Renal cortex interstitium (tissue), 15 donors: ENCODE data around the gene PLEKHM2. TPM values are rescaled to one million over a fixed set of nuclear protein-coding genes. Genes with fewer than 3 reads are reported as not detected.
"Not testable (repeated sequence)": the region's sequence is repeated elsewhere in the genome, so short reads cannot be mapped to it uniquely, and the experiment has no call there.

Experiments
- DNase-seq, 11 donors: peaks; one replicate each; pipeline ENCODE4 v3.0.0-alpha.2; 2013; ENCODE audit warnings: low read depth in 9 of 11, low spot score in 4 of 11; ENCODE audit errors: extremely low read depth in 1 of 11
- long read RNA-seq, 16 experiments: transcript quantifications; one replicate each; lab custom pipeline, GENCODE V29; 2026
- polyA plus RNA-seq, 3 donors: library from polyadenylated mRNA; unstranded; fragments of 120-200 nt; gene quantifications; one replicate each; pipeline ENCODE4 v1.2.1, GENCODE V29; 2013; ENCODE audit not compliant: insufficient read length in 3 of 3

The PLEKHM2 gene, protein sequence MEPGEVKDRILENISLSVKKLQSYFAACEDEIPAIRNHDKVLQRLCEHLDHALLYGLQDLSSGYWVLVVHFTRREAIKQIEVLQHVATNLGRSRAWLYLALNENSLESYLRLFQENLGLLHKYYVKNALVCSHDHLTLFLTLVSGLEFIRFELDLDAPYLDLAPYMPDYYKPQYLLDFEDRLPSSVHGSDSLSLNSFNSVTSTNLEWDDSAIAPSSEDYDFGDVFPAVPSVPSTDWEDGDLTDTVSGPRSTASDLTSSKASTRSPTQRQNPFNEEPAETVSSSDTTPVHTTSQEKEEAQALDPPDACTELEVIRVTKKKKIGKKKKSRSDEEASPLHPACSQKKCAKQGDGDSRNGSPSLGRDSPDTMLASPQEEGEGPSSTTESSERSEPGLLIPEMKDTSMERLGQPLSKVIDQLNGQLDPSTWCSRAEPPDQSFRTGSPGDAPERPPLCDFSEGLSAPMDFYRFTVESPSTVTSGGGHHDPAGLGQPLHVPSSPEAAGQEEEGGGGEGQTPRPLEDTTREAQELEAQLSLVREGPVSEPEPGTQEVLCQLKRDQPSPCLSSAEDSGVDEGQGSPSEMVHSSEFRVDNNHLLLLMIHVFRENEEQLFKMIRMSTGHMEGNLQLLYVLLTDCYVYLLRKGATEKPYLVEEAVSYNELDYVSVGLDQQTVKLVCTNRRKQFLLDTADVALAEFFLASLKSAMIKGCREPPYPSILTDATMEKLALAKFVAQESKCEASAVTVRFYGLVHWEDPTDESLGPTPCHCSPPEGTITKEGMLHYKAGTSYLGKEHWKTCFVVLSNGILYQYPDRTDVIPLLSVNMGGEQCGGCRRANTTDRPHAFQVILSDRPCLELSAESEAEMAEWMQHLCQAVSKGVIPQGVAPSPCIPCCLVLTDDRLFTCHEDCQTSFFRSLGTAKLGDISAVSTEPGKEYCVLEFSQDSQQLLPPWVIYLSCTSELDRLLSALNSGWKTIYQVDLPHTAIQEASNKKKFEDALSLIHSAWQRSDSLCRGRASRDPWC
- 10 to 100 TPM; 44.2 to 49.2 (median 45.9) TPM for polyA plus RNA-seq
- long read RNA-seq, donor 1, partial matches to known transcripts, result 7 of 7 reads
- long read RNA-seq, donor 1, other reads (novel, unspliced or antisense), result 0 of 7 reads
- long read RNA-seq, donor 2, full-length matches to known transcripts, result 2 of 18 reads
- long read RNA-seq, donor 2, partial matches to known transcripts, result 16 of 18 reads
- long read RNA-seq, donor 2, other reads (novel, unspliced or antisense), result 0 of 18 reads
- long read RNA-seq, donor 3, full-length matches to known transcripts, result 5 of 31 reads
- long read RNA-seq, donor 3, partial matches to known transcripts, result 26 of 31 reads
- long read RNA-seq, donor 3, other reads (novel, unspliced or antisense), result 0 of 31 reads
- long read RNA-seq, donor 4, full-length matches to known transcripts, result 5 of 10 reads
- long read RNA-seq, donor 4, partial matches to known transcripts, result 5 of 10 reads
- long read RNA-seq, donor 4, other reads (novel, unspliced or antisense), result 0 of 10 reads
- long read RNA-seq, donor 5, result 0 reads
- long read RNA-seq, donor 6, partial matches to known transcripts, result 15 of 15 reads
- long read RNA-seq, donor 6, other reads (novel, unspliced or antisense), result 0 of 15 reads
- long read RNA-seq, donor 7, full-length matches to known transcripts, result 3 of 3 reads
- long read RNA-seq, donor 7, partial matches to known transcripts, result 0 of 3 reads
- long read RNA-seq, donor 7, other reads (novel, unspliced or antisense), result 0 of 3 reads
- long read RNA-seq, donor 8, full-length matches to known transcripts, result 1 of 16 reads
- long read RNA-seq, donor 8, partial matches to known transcripts, result 15 of 16 reads
- long read RNA-seq, donor 8, other reads (novel, unspliced or antisense), result 0 of 16 reads
- long read RNA-seq, donor 9, full-length matches to known transcripts, result 2 of 2 reads
- long read RNA-seq, donor 9, partial matches to known transcripts, result 0 of 2 reads
- long read RNA-seq, donor 9, other reads (novel, unspliced or antisense), result 0 of 2 reads
- long read RNA-seq, donor 10, partial matches to known transcripts, result 24 of 24 reads
- long read RNA-seq, donor 10, other reads (novel, unspliced or antisense), result 0 of 24 reads
- long read RNA-seq, donor 11, full-length matches to known transcripts, result 2 of 18 reads
- long read RNA-seq, donor 11, partial matches to known transcripts, result 16 of 18 reads
- long read RNA-seq, donor 11, other reads (novel, unspliced or antisense), result 0 of 18 reads
- long read RNA-seq, donor 12, full-length matches to known transcripts, result 1 of 1 reads
- long read RNA-seq, donor 12, partial matches to known transcripts, result 0 of 1 reads
- long read RNA-seq, donor 12, other reads (novel, unspliced or antisense), result 0 of 1 reads
- long read RNA-seq, donor 13, full-length matches to known transcripts, result 4 of 38 reads
- long read RNA-seq, donor 13, partial matches to known transcripts, result 34 of 38 reads
- long read RNA-seq, donor 13, other reads (novel, unspliced or antisense), result 0 of 38 reads
- long read RNA-seq, donor 14, full-length matches to known transcripts, result 1 of 1 reads
- long read RNA-seq, donor 14, partial matches to known transcripts, result 0 of 1 reads
- long read RNA-seq, donor 14, other reads (novel, unspliced or antisense), result 0 of 1 reads
- long read RNA-seq, donor 15, full-length matches to known transcripts, result 2 of 7 reads
- long read RNA-seq, donor 15, partial matches to known transcripts, result 5 of 7 reads
- long read RNA-seq, donor 15, other reads (novel, unspliced or antisense), result 0 of 7 reads
- long read RNA-seq, donor 16, full-length matches to known transcripts, result 6 of 51 reads
- long read RNA-seq, donor 16, partial matches to known transcripts, result 45 of 51 reads
- long read RNA-seq, donor 16, other reads (novel, unspliced or antisense), result 0 of 51 reads

DNA sequence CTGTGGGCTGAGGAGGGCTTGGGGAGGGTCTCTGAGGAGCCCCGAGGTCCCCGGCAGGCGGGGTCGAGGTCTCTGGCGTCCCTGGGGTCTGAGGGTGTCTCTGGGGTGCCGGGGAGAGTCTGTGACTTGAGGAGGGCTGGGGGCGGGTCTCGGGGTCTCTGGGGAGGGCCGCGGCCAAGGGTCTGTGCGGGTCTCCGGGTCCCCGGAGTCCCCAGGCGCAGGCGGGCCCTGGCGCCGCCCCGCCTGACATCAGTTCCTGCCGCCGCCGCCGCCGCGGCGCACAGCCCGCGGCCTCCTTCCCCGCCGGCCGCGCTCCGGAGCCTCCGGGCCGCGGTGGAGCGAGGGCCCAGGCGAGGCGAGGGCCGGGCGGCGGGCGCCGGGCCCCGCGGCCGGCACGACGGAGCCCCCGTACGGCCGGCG lies at the start of gene PLEKHM2:
TSS of gene PLEKHM2 (plus strand) at position 279 of the 420 bp plus-strand sequence. CDS start 239 bp downstream, outside the sequence.
- DNase-seq, result peak in 3 of 11 donors; percentile 34 to 55 (median 36)

DNA sequence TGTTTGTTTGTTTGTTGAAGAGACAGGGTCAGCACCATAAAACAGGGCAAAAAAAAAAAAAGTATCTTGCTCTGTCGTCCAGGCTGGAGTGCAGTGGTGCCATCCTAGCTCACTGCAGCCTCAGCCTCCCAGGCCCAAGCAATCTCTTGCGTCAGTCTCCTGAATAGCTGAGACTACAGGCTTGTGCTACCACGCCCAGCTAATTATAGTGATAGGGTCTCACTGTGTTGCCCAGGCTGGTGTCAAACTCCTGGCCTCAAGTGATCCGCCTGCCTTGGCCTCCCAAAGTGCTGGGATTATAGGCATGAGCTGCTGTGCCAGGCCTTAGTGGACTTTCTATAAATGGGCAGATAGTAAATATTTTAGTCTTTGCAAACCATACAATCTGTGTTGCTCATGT lies 47.7 kb upstream of the PLEKHM2 start:
- DNase-seq, result no peak

DNA sequence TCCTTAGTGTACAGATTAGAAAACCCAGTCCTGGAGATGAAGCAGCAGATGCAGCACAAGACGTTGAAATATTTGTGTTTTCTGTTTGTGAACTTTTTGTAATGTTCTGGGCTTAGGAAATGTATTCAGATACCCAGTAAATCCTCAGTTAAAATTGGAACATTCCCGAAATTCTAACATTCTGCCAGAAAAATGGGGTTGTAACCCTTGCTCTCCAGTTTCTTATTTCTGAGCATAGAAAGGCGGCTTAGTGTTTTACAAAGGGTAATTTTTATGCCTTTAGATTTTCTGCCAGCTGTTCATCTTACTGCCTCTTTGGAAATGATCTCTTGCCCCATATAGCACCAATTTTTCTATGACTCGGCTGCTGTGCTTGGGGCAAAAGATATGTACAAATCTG lies 46.3 kb upstream of the PLEKHM2 start:
- no peak for DNase-seq

DNA sequence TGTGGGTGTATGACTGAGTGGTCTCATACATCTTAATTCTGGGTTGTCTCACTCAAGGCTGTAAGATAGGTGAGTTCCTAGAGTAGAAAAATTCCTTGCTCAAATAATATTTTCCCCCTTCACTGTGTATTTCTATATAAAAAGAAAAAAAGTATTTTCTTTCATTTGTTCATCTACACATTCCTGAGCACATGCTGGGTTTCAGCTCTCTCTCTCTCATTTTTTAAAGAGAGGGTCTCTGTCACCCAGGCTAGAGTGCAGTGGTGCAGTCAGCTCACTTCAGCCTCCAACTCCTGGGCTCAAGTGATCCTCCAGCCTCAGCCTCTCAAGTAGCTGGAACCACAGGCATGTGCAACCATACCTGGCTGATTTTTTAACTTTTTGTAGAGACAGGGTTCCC lies 44.9 kb upstream of the PLEKHM2 start:
- DNase-seq, result no peak

DNA sequence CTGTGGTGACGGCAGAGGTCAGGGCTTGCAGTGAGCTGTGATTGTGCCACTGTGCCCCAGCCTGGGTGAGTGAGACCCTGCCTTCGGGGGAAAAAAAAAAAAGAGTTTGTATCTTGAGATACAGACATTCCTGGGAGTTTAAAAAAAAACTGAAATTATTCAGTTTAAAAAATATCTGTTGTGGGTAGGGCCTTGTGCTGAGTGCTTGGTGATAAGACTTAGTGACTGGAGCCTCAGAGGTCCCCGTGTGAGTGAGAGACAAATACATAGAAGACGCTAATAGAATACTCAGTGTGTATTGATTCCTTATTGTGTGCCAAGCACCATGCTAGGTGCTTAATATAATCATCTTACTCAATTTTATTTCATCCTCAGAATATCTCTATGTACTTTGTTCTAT lies 44.2 kb upstream of the PLEKHM2 start:
- no peak for DNase-seq

DNA sequence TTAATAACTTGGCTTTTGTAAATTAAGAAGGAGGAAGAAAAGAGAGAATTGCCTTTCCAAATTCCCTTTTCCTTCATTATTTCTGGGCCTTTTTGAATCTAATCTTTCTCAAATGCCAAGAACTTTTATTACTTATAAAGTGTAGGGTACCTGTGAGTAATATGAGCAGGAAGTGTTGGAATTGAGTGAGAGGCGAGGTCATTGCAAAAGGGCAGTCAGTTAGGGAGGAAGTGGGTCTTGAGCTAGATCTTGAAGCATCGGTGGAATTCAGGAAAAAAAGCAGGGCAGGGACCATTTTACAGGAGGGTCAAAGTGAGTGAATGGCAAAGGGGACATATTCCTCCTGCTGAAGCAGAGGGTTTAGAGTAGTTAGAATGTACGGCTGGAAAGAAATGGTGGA lies 43.5 kb upstream of the PLEKHM2 start:
- DNase-seq, result no peak

DNA sequence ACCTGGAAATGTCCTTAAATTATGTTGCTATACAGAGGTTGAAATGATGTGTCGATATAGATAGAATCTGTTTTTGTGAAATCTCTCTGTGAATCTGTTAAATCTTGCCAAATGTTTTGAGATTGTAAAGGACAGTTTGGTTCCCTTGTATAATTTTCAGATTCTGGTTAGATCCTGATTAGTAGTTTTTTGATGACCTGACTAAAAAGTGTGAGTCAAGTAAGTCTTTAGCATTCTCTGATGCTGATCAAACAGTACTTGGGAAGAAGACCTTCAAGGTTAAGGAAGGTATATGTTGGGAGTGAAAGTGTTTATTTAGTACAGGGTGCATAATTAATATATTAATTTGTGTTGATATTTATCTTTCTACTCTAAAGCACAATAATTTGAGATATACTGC lies 34.2 kb upstream of the PLEKHM2 start:
- no peak for DNase-seq

DNA sequence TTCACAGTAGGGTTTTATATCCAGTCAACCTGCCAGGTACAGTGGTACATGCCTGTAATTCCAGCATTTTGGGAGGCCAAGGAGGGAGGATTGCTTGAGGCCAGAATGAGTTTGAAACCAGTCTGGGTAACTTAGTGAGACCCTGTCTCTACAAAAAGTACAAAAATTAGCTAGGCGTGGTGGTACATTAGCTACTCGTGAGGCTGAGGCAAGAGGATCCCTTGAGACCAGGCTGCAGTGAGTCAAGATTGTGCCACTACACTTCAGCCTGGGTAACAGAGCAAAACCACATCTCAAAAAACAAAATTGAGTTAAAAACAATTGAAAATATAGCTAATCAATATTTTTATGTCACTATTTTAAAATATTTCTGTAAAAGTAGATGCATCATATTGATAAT lies 33.7 kb upstream of the PLEKHM2 start:
- no peak for DNase-seq

DNA sequence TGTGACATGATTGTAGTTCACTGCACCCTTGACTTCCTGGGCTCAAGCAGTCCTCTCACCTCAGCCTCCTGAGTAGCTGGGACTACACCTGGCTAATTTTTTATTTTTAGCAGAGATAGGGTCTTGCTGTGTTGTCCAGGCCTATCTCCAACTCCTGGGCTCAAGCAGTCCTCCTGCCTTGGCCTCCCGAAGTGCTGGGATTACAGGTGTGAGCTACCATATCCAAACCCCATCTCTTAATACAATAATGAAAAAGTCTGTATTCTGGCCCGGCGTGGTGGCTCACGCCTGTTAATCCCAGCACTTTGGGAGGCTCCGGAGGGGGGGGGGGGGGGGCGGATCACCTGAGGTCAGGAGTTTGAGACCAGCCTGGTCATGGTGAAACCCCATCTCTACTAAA lies 32.0 kb upstream of the PLEKHM2 start:
- DNase-seq, result not testable (repeated sequence)

DNA sequence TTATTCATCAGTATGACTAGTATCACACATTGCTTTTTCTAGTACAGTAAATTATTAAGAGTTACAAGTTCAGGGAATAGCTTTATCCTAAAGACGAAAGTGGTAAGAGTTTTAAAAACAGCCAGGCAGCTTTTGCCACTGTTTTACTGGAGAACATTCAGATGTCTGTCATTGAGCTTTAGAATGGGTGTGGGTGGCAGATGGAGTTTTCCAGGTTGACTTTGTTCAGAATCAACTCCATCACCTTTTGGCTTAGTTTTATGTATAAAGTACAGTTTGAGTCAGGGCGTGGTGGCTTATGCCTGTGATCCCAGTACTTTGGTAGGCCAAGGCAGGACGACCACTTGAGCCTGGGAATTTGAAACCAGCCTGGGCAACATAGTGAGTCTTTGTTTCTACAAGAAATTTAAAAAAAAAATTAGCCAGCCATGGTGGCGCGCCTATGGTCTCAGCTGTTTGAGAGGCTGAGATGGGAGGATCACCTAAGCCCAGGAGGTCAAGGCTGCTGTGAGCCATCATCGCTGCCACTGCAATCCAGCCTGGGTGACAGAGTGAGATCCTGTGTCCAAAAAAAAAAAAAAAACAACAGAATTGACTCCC lies 29.9 kb upstream of the PLEKHM2 start:
- DNase-seq, result no peak

DNA sequence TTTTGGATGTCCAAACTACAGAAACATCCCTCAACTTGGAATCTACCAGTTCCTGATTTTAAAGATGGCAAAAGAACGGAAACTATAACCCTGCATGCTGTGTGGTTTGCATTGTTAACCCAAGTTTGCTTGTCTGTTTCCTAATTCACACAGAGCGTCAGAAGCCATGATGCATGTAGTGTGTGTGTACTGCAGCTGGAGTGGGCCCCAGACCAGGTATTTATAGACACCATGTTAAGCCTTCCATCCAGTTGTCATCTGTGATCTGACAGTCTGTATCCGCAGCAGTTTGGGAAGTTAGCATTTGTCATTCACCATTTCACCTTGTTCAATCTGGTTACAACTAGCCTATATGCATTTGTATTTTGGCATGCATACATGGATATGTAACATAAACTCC lies 27.7 kb upstream of the PLEKHM2 start:
- DNase-seq, result no peak

DNA sequence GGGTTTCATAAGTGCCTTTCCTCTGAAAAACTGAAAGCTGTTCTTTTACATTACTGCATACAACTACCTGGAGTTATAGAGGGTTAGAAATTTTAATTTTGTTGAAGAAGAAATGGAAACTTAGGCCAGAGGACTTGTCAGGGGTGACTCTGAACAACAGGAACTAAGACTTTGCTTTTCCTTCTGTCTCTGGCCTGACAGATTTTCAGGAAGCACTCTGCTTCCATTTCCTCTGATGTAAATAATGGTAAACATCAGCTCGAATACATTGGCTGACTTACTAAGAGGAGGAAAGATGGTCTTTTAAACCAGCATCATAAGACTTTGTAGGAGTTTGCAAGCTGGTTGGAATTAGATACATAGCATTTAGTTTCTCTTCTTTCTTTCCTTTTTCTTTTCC lies 27.1 kb upstream of the PLEKHM2 start:
- DNase-seq, result no peak

DNA sequence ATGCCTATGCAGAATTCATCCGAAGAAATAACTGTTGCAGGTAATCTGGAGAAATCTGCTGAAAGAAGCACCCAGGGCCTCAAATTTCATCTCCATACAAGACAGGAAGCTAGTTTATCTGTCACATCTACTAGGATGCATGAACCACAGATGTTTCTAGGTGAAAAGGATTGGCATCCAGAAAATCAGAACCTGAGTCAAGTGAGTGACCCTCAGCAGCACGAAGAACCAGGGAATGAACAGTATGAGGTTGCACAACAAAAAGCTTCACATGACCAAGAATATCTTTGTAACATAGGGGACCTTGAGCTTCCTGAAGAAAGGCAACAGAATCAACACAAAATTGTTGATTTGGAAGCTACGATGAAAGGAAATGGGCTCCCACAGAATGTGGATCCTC lies 24.0 kb upstream of the PLEKHM2 start:
- no peak for DNase-seq

DNA sequence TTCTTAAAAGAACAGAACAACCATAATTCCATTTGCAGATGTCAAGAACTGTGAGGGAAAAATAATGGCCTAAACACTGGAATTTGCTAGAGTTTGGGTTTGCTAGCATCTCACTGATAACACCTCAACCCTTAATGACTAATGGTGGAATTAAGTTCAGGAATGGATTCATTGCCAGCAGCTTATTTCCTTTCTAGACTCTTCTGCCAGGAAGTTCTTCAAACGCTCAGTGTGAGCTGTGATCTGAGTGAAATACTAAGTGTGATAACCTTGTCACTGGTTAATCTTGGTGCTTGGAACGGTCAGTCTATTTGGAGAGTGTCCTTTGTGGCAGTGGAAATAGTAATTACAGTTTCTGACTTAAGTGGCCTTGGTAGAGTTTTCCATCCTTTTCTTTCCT lies 21.6 kb upstream of the PLEKHM2 start:
- DNase-seq, result peak in 1 of 11 donors; percentile 18

DNA sequence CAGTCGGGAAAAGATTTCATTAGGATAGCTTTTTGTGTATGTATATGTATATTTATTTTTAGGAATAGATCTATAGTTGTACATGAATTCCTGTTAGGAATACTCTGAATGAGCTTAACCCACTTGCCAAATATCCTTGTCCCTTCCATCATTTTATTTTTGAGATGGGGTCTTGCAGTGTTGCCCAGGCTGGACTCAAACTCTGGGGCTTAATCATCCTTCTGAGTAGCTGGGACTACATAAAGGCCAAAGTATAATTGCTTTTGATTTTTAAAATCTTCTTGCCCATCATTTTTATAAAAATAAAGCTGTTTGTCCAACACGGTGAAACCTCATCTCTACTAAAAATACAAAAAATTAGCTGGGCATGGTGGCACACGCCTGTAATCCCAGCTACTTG lies 20.2 kb upstream of the PLEKHM2 start:
- no peak for DNase-seq

DNA sequence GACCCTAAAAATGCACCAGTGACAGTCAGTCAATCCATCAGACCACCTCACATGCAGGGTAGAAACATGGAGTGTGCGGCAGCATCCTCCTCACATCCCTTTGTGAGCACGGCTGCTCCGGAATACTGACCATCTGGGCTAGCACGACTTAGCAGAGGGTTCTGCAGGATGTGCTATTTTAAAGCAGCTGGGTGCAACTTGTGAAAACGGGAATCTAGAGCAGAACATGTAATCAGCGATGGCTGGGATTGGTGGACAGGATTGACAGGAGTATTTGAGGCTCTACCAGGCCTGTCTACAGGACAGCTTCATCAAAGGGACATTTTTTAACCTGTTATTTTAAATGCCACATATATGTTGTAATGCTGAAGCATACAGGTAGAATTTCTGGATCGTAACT lies 16.8 kb upstream of the PLEKHM2 start:
- DNase-seq, result no peak
